Measurements from ENCODE around the gene OR10A3. TPM values are rescaled to one million over a fixed set of nuclear protein-coding genes. Genes with fewer than 3 reads are reported as not detected.

Gene OR10A3
- total RNA-seq, 1 donor from 2014 or later = not detected

- Histone ChIP-seq H3K36me3 (no peaks in the 10 kb centered on the region), H3K9me3 (no peaks in the 10 kb centered on the region), H3K4me3 (no peak overlapping the region), H3K27me3 (no peaks in the 10 kb centered on the region), H3K4me1 (no peaks in the 10 kb centered on the region), H3K27ac (no peak overlapping the region)
- intact Hi-C loops (cut with DNase I) = no loop called here
- DNase-seq (ENCODE audit: low spot score in 2 of 2) = peak in 1 of 2 donors; percentile 50
- TF ChIP-seq, protein P1, sequence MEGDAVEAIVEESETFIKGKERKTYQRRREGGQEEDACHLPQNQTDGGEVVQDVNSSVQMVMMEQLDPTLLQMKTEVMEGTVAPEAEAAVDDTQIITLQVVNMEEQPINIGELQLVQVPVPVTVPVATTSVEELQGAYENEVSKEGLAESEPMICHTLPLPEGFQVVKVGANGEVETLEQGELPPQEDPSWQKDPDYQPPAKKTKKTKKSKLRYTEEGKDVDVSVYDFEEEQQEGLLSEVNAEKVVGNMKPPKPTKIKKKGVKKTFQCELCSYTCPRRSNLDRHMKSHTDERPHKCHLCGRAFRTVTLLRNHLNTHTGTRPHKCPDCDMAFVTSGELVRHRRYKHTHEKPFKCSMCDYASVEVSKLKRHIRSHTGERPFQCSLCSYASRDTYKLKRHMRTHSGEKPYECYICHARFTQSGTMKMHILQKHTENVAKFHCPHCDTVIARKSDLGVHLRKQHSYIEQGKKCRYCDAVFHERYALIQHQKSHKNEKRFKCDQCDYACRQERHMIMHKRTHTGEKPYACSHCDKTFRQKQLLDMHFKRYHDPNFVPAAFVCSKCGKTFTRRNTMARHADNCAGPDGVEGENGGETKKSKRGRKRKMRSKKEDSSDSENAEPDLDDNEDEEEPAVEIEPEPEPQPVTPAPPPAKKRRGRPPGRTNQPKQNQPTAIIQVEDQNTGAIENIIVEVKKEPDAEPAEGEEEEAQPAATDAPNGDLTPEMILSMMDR (IDR thresholded peaks at IDR 0.05) = no peak
Observed at GRCh38 chr11:7899418-7899817, 42.1 kb downstream of the OR10A3 start.

- no peak for DNase-seq (ENCODE audit: low spot score in 2 of 2)
- Histone ChIP-seq H3K36me3 (no peaks in the 10 kb centered on the region), H3K4me1 (no peaks in the 10 kb centered on the region), H3K27ac (no peak overlapping the region), H3K9me3 (no peaks in the 10 kb centered on the region), H3K4me3 (no peak overlapping the region), H3K27me3 (no peaks in the 10 kb centered on the region)
- intact Hi-C loops (cut with DNase I) = no loop called here
- TF ChIP-seq, protein P1 (IDR thresholded peaks at IDR 0.05) = no peak
Observed at GRCh38 chr11:7898666-7899283, 42.7 kb downstream of the OR10A3 start.

- Histone ChIP-seq H3K4me3 (no peak overlapping the region), H3K36me3 (no peaks in the 10 kb centered on the region), H3K9me3 (no peaks in the 10 kb centered on the region), H3K4me1 (no peaks in the 10 kb centered on the region), H3K27me3 (no peaks in the 10 kb centered on the region), H3K27ac (no peak overlapping the region)
- DNase-seq (ENCODE audit: low spot score in 2 of 2) = no peak
- intact Hi-C loops (cut with DNase I) = no loop called here
- TF ChIP-seq, protein P1 (IDR thresholded peaks at IDR 0.05) = no peak
Observed at GRCh38 chr11:7896009-7896785, 45.3 kb downstream of the OR10A3 start.

- intact Hi-C loops (cut with DNase I) = no loop called here
- Histone ChIP-seq H3K4me1 (no peaks in the 10 kb centered on the region), H3K27ac (no peak overlapping the region)
Observed at GRCh38 chr11:7894251-7894650, 47.3 kb downstream of the OR10A3 start.

GRCh38 chr11:7893796-7894195, 47.7 kb downstream of the OR10A3 start:
- no peaks in the 10 kb centered on the region for H3K27me3 ChIP-seq
- no peak overlapping the region for H3K27ac ChIP-seq
- H3K9me3 ChIP-seq = no peaks in the 10 kb centered on the region
- intact Hi-C loops (cut with DNase I) = loop anchor here (2.0 kb wide), 1 partner anchor 205 kb away; no protein-coding TSS in a partner anchor
- H3K36me3 ChIP-seq = no peaks in the 10 kb centered on the region
- no peak overlapping the region for H3K4me3 ChIP-seq
- TF ChIP-seq, protein P1 (IDR thresholded peaks at IDR 0.05) = no peak
- peak in 1 of 2 donors; percentile 50 for DNase-seq (ENCODE audit: low spot score in 2 of 2)
- no peaks in the 10 kb centered on the region for H3K4me1 ChIP-seq

More at GRCh38 chr11:7894251-7894650, 47.3 kb downstream of the OR10A3 start:
- Histone ChIP-seq H3K27me3 (no peaks in the 10 kb centered on the region), H3K36me3 (no peaks in the 10 kb centered on the region), H3K9me3 (no peaks in the 10 kb centered on the region), H3K4me3 (no peak overlapping the region)
- TF ChIP-seq, protein P1 (IDR thresholded peaks at IDR 0.05) = no peak
- no peak for DNase-seq (ENCODE audit: low spot score in 2 of 2)
